Amniotic stem cell (primary cell): ENCODE results near the gene COL8A1.

Source experiments
- DNase-seq: peaks from one replicate; lab custom pipeline; 2025; lab: John Stamatoyannopoulos, UW

Gene COL8A1

DNA sequence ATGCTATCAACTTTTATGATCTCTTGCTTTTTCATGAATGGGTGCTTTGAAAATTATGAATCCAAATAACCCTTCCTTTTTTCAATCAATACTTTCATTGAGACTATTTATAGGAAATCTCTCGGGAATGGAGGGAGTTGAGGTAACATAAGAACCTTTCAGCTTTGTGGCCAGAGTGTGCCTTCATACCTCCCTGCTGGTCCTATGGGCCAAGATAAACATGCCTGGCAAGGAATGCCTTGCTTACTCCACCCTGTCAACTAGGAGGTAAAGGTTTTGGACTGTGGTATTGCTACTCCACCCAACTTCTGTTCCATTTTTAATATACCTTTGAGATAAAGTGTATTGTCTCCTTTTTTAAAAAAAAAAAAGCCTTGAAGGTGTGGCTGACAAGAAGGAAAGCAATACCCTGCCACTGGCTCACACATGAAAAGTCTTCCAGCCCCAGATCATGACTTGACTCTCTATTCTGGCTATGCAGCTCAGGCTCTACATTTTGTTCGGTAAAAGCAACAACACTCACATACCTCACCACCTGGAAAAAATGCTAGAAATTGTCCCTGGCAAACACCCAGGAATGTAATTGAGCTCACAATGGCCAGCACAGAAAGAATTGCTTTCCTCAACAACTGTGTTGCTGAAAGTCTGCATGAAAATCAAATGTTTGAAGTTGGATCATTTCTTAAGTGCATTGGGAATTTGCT, 35.8 kb downstream of the COL8A1 start:
- DNase-seq, result no peak

DNA sequence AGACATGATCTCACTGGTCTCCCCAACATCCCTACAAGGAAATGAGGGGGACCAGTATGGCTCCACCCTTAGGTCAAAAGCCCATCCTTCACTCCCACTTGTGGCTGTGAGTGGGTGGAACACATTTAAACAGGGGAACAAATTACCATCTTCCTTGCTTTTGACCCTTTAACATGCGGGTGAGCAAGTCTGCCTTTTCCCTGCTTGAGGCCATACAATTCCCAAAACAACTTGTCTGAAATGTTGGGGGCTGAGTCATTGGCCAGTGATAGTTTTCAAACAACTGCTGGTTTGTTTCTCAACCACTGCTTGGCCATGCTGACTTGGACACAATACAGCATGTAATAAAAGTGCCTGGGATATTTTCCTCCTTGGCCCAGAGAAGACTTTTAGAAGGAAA, 39.6 kb downstream of the COL8A1 start:
- no peak for DNase-seq

DNA sequence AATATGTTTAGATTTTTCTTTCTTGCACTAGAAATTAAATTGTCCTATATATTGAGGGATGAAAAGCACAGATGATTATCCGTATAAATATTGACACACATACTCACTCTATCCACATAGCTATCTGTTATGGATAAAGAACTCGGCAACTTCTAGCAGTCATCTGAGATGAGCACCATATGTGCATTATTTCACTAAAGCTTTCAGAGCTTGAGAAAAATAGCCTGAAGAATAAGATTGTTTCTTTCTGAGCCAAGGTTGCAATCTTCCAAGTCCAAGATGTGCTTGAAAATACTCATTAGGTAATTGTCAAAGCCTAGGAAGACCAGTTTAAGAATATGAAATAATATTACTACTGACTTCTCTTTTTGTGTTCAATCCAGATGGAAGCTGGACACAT, 40.5 kb downstream of the COL8A1 start:
- no peak for DNase-seq

DNA sequence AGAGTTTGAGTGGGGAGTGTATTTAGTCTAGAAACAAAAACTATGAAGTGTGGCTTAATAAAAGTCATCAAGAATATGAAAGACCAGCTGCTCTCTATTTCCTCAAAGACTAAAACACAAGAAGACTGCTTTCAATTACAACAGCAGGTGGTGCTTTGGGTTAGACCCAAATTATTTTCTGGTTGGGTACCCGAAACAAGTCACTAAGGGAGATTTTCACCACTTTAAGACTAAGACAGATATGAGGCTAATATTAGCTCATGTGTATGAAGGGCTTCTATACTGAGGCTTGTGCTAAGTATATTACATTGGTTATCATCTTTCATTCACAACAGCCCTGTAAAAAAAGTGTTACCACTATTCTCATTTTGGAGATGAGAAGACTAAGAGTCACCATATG, 43.1 kb downstream of the COL8A1 start:
- DNase-seq, result no peak

DNA sequence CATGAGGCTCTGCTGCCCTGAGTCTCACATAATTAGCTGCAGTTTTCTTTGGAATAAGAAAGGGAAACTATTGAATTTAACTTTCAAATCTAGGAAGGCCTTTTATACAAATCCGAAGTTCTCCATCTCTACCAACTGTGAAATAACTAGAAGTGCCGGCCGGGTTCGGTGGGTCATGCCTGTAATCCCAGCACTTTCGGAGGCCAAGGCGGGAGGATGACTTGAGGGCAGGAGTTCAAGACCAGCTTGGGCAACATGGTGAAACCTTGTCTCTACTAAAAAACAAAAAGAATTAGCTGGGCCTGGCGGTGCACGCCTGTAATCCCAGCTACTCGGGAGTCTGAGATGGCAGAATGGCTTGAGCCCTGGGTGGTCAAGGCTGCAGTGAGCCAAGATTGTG, 43.6 kb downstream of the COL8A1 start:
- no peak for DNase-seq

DNA sequence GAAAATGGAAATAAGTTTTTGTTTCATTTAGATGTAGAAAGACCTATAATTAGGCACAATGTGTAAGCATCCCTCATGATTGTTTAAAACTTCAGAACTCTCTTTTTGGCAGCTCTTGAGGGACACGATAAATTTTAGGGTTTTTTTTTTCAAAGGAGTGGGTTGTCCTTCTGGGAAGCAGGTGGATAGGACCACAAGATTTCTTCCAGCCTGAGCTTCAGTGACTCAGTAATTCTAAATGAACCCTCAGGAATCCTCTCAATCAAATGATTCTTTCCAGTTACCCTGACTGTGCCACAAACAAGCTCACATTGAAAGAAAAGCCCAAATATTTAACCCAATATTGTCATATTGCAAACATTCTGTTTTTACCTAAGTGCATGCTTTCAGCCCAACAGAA, 45.1 kb downstream of the COL8A1 start:
- no peak for DNase-seq

DNA sequence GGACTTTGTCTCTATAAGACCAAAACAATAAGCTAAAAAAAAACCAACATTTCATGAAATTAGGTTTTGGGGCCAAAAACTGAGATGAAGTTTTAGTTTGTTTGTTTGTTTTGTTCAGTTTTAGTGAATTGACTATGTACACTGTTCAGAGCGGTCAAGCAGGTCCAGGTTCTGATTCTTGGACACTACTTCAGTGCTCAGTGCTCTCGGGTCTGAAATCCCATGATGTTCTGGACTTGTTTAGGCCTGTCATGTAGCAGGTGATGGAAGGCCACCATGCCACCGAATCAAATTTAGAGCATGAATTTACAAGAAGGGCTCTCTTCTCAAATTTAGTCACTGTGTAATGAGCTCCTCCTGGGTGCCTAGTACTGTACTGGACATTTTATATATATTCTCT, 45.5 kb downstream of the COL8A1 start:
- DNase-seq, result no peak

DNA sequence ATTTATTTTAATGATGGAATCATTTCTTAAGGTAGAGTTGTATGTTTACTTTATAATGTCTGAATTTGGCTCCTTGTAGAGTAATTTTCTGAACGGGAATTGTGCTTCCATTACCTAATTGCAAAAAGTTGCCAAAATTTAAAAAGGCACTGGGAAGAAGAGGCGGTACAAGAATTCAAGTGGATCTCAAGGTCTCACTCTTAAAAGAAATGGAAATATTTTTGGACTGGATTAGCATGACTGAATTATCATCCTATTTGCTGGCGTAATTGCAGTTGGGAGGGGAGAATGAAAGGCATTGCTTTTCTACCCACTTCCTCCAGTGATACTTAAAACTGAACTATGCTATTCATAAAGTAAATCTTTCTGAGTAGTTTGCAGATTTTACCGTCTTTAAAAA, 46.2 kb downstream of the COL8A1 start:
- no peak for DNase-seq

DNA sequence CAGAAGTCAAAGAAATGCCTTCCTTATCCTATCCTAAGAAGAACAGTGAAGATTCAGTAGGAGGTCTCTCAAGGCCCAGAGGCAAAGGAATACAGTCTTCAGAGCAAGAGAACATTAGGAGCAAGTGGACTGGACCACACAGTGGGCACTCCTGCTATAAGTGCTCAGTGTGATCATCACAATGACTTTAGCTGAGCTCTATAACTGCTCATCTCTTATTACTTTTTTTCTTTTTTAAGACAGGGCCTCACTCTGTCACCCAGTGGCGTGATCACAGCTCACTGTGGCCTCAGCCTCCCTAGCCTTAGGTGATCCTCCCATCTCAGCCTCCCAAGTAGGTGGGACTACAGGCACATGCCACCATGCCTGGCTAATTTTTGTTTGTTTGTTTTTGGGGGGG, 48.1 kb downstream of the COL8A1 start:
- no peak for DNase-seq

DNA sequence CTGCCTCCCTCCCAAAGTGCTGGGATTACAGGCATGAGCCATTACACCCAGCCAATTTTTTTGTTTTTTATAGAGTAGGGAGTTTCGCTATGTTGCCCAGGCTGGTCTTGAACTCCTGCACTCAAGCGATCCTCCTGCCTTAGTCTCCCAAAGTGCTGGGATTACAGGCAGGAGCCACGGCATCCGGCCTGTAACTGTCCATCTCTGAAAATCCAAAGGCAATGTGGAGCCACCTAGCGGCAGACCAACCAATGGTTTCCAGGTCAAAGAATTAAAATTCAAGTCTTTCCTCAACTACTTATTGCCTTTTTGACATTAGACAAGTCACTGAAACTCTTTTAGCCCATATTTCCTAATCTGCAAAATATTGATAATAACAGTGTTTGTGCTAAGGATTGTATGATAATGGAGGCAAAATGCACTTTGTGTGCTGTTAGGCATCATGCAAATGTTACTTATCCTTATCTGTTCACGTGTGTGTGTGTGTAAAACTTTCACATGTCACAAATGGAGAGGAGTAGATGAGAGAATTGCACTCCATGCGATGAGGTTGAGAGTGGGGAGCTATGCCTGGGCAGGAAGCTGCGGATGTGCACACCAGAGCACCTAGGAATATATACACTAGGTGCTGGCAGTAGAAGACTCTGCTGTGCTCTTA, 48.7 kb downstream of the COL8A1 start:
- DNase-seq, result no peak

DNA sequence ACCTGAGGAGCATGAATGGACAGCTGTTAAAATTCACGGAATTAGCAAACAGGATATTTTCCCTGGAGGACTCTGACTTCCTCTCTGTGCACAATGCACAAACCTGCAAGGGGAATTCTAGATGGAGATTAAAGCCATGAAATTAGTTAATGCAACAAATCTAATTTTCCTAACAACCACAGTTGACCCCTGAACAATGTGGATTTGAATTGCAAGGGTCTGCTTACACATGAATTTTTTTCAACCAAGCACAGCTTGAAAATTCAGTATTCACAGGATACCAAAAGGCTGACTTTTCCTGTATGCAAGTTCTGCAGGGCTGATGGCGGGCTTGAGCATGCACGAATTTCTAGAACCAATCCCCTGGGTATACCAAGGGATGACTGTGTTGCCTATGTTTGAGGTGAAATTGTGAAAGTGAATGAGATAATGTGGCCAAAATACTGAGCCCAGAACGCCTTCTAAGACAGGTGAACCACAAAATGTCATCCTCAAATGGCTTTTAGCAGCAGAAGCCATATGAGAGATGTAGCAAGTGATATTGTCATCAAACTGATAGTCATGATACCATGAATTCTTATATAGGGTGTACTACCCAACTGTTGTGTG, 52.5 kb downstream of the COL8A1 start:
- no peak for DNase-seq

DNA sequence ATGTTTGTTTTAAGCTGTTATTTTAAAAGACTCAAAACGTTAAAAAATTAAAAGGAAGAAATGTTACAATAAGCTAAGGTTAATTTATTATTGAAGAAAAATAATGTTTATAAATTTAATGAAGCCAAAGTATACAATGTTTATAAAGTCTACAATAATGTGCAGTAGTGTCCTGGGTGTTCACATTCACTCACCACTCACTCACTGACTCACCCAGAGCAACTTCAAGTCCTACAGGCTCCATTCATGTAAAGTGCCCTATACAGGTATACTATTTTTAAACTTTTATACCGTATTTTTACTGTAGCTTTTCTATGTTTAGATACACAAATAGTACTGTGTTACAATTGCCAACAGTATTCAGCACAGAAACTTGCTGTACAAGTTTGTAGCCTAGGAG, 55.2 kb downstream of the COL8A1 start:
- no peak for DNase-seq

DNA sequence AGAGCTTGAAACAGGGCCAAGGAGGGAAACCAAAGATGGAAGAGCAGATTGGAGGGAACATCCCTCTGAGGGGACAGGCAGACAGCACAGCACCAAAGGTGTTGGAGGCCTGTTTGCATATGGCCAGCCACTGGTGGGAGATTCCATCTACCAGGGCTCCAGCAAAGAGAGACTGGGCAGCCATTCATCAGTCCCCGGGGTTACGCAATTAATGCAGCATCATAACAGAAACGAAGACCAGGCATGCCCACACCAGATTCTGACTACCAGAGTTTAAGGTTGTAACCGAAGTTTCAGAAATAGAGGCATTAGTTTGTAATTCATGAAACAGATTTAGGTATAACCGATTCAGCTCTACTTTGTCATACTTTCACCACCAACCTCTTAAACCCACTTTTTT, 58.1 kb downstream of the COL8A1 start:
- no peak for DNase-seq

DNA sequence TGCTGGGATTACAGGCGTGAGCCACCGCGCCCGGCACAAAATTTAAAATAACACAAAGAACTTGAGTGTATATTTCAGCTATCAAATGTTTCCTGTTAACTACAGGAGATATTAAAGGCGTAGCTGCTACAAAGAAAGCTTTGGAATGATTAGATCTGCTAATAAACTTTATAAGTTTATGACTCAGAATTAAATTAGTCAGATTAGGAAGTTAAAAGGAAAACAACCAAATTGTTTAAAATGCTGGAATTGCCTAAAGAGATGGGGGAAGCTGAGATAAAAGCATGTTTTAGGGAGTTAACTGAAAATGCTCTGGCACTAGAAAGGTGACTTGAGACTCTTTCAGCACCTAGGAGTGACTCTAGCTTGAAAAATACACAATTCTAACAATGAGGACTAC, 58.9 kb downstream of the COL8A1 start:
- DNase-seq, result no peak

DNA sequence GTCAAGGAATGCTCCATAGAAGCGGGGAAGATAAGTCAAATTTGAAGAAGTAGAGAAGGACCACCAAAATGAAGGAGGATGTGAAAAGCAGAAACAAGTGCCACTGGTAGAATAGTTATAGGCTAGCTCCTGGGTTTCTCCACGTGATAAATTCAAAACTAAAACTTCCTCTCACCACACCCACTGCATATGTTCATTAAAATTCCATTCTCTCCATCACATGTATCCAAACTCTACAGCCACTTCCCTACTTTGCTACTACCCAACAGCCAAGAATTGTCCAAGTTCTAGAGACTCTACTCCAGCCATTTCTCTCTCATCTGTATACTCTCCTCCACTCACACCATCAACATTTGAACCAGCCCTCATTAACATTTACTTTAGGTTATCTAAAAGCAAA, 60.5 kb downstream of the COL8A1 start:
- no peak for DNase-seq

DNA sequence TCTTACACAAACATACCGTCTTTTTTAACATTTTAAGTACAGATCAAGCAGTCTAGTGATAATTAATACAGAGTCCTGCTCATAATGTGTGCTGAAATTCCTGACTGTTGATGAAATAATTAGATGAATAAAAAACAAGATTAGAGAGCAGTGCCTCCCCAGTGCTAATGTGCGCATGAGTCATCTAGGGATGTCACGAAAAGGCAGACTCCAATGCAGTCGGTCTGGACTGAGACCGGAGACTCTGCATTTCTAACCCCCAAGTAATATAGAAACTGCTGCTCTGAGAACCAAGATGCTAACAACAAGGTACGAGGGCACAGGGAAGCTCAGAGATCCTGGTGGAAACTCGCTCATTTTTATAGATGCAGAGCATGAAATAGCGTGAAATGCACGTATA, 61.4 kb downstream of the COL8A1 start:
- no peak for DNase-seq

DNA sequence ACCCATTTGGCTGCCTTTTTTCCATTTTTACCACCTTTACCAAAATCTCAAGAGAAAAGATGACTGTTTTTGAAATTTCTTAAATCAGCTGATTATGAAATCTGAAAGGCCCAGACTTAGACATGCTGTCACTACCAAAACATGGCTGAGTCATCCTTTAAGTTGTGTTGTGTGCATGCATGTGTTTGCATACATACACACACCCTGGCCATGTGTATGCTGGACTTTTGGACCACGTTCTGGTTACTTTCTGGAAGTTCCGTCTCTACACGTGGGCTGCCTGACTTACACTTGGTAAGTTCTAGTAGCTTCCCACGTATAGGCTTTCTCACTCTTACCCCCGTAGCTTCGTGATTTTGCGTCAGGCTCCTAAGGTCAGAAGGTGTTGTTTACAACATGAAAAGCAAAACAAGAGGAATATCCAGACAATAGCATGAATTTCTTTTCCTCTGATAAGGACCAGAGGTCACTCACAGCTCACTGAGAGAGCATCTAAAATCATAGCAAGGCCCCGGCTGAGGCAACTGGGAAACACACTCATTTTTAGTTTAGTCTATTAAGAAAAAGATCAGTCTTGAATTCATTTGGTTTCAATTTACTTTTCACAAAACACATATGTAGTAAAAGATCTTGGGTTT, 62.4 kb downstream of the COL8A1 start:
- no peak for DNase-seq

DNA sequence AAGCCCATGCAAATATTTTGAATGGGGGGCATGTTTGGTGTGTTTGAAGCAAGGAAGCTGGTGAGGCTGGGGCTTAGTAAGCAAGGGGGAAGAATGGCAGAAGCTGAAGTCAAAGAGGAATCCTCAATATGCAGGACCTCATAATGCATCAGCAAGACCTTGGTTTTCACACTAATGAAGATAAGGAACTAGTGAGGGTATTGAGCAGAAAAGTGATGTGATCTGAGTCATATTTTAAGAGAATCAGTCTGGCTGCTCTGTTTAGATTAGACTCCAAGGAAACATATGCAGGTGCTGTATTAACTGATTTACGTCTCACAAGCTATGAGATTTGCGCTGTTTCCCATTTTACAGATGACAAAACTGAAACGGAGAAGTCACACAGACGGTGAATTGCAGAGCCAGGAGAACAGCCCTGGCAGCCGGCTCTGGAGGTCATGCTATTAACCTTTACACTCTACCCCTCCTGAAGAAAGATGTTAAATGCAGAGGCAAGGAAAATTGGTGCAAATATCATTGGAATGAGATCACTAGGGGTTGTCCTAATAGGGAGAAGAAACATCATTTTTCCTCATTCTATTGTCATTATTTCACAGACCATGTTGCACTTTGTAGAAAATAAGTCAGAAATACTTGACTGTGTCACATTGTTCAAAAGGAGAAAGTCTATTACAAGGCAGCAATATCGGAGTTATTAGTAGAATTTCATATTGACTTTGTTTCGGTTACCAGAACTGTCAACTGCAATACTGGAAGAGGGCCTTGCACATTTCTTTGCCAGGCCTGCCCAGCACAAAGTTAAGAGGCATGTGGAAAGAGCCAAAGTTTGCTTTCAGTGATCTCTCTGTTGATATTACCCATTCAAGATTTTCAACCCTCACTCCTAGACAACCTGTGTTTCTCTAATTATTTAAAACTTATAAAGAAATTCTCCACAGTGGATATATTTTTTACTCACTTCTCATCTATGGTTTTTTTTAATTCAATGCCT, 64.9 kb downstream of the COL8A1 start:
- no peak for DNase-seq

DNA sequence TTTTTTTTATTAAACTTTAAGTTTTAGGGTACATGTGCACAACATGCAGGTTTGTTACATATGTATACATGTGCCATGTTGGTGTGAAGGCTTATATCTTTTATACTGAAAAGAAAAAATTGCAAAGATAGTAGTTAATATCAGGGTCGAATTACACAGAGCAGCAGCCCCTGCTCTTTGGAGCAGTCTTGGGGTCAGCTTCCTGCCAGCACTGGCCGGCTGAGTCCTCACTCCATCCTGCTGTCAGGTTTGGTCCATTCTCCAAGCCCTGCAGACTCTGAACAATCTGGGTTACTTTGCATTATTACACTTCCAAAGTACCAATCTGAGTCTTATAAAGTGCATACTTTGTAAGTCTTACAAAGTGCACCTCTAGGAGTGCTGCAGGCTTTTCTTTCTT, 66.0 kb downstream of the COL8A1 start:
- no peak for DNase-seq

DNA sequence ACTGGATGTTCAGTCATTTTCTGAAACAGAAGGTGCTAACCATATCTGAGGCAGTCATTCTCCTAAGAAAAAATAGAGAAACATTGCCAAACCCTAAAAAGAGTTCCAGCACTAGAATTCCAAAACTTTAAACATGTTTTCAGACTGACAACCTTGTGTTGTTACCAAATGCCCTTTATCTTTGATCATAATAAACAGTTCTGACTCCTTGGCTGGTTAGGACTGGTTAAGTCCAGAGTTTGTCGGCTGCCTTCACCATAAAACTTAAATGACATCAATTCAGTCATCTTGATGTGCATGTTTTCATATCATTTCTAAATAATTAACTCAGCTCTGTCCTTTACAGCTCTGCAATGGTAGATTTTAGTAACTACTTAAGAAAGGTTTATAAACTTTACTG, 68.0 kb downstream of the COL8A1 start:
- no peak for DNase-seq

DNA sequence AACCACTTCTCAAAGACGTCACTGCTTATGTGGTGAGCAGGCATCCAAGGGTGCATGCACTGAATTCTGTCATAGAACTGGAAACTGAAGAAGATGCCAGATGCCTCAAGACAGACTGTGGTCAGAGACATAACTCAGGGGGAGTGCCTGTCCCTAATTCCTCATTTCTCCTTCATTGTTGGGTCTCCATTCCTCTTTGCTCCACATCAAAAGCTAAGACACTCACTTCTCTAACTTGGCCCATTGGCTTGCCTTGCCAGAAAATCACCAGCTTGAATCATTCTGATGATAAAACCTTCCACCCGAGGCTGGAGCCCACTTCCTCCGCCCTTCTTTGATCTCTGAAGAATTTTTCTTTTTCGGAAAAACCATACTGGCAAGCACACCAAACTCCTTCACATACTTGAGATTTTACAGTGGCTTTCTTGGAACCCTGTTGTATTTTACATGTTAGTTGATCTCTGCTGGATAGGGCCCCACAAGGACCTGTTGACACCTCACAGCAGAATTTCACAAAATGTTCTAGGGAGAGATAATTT, 69.9 kb downstream of the COL8A1 start:
- DNase-seq, result no peak

DNA sequence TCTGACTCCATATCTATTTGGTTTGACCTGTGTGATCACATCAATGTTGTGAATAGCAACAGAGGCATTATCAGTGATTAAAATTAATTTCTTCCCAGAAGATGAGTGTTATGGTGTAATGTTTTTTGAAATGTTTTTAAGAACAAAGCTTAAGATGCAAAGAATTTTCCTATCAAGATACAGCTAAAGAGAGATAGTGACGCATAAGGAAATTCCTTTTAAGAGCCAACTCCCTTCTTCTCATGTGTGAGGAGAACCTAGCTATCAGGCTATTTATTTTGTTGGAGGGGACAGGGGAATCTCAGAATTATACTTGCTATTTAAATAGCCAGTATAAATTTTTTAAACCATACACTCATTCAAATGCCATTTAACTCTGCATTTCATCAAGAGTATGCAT, 71.3 kb downstream of the COL8A1 start:
- DNase-seq, result no peak
